ENCODE measurements around the gene THNSL1. TPM values are rescaled to one million over a fixed set of nuclear protein-coding genes. Genes with fewer than 3 reads are reported as not detected.

Gene THNSL1
- total and polyA plus RNA-seq, 9 donors = 3.2 to 9.7 (median 7.3) TPM

GRCh38 chr10:25017661-25018060, 1.2 kb downstream of the THNSL1 start:
- 77 to 89% (median 82%) methylated on average over 6 of the region's 6 CpGs for WGBS, 3 donors
- H3K27me3 ChIP-seq = no peaks in the 10 kb centered on the region
- no peak for TF ChIP-seq POLR2A (IDR thresholded peaks at IDR 0.05)
- H3K4me3 ChIP-seq = no peak overlapping the region
- peak overlapping the region in 1 of 2 donors; percentile 88 for H3K27ac ChIP-seq
- no peaks in the 10 kb centered on the region for H3K36me3 ChIP-seq
- DNase-seq = no peak
- H3K9me3 ChIP-seq = no peaks in the 10 kb centered on the region
- peaks cover 2% of the 10 kb centered on the region for H3K4me1 ChIP-seq (ENCODE audit: insufficient read depth)
- intact Hi-C loops (cut with DNase I) = no loop called here

- intact Hi-C loops (cut with DNase I) = no loop called here
- Histone ChIP-seq H3K4me1 (ENCODE audit: insufficient read depth) (peaks cover 2% of the 10 kb centered on the region), H3K4me3 (no peak overlapping the region), H3K36me3 (no peaks in the 10 kb centered on the region), H3K27me3 (no peaks in the 10 kb centered on the region), H3K27ac (no peak overlapping the region), H3K9me3 (no peaks in the 10 kb centered on the region)
- no peak for DNase-seq
- WGBS, 3 donors = 96 to 98% (median 96%) methylated on average over 3 of the region's 3 CpGs
- no peak for TF ChIP-seq EP300 (IDR thresholded peaks at IDR 0.05)
- TF ChIP-seq CTCF (IDR thresholded peaks at IDR 0.05) = no peak
- TF ChIP-seq POLR2A (IDR thresholded peaks at IDR 0.05) = no peak
Measured at GRCh38 chr10:25018703-25019102, 2.3 kb downstream of the THNSL1 start.

DNA sequence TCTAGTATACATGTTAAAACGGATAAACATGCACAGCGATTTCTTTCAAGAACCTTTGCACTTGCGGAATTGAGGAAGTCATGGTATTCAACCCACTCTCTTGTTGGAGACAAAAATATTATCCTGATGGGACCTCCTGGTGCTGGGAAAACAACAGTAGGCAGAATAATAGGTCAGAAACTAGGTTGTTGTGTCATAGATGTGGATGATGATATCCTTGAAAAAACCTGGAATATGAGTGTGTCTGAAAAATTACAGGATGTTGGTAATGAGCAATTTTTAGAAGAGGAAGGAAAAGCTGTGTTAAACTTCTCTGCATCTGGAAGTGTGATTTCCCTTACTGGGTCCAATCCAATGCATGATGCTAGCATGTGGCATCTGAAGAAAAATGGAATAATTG, 6.9 kb downstream of the THNSL1 start:
- no peaks in the 10 kb centered on the region for H3K36me3 ChIP-seq
- no peaks in the 10 kb centered on the region for H3K27me3 ChIP-seq
- no peak for DNase-seq
- no peaks in the 10 kb centered on the region for H3K9me3 ChIP-seq
- WGBS, 3 donors = 76 to 89% (median 83%) methylated on average over 3 of the region's 3 CpGs
- no peak overlapping the region for H3K4me3 ChIP-seq
- TF ChIP-seq POLR2A (IDR thresholded peaks at IDR 0.05) (no peak), EP300 (IDR thresholded peaks at IDR 0.05) (no peak), CTCF (IDR thresholded peaks at IDR 0.05) (no peak)
- no peaks in the 10 kb centered on the region for H3K4me1 ChIP-seq (ENCODE audit: insufficient read depth)
- H3K27ac ChIP-seq = no peak overlapping the region
- intact Hi-C loops (cut with DNase I) = no loop called here

DNA sequence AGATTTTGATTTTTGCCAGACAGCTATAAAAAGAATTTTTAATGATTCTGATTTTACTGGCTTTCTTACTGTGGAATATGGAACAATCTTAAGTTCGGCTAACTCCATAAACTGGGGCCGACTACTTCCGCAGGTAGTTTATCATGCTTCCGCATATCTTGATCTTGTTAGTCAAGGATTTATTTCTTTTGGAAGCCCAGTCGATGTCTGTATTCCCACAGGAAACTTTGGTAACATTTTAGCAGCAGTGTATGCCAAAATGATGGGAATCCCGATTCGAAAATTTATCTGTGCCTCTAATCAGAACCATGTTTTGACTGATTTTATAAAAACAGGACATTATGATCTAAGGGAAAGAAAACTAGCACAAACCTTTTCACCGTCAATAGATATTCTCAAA, 8.1 kb downstream of the THNSL1 start:
- H3K9me3 ChIP-seq = no peaks in the 10 kb centered on the region
- H3K27me3 ChIP-seq = no peaks in the 10 kb centered on the region
- H3K4me1 ChIP-seq (ENCODE audit: insufficient read depth) = no peaks in the 10 kb centered on the region
- WGBS, 3 donors = 81 to 96% (median 94%) methylated on average over 8 of the region's 8 CpGs
- intact Hi-C loops (cut with DNase I) = no loop called here
- TF ChIP-seq POLR2A (IDR thresholded peaks at IDR 0.05) = no peak
- no peak for TF ChIP-seq CTCF (IDR thresholded peaks at IDR 0.05)
- TF ChIP-seq EP300 (IDR thresholded peaks at IDR 0.05) = no peak
- no peak overlapping the region for H3K4me3 ChIP-seq
- H3K36me3 ChIP-seq = no peaks in the 10 kb centered on the region
- no peak overlapping the region for H3K27ac ChIP-seq
- no peak for DNase-seq

- no peaks in the 10 kb centered on the region for H3K36me3 ChIP-seq
- H3K27ac ChIP-seq = no peak overlapping the region
- 56 to 69% (median 64%) methylated on average over 1 of the region's 1 CpG for WGBS, 3 donors
- H3K27me3 ChIP-seq = no peaks in the 10 kb centered on the region
- no peak for TF ChIP-seq CTCF (IDR thresholded peaks at IDR 0.05)
- TF ChIP-seq EP300 (IDR thresholded peaks at IDR 0.05) = no peak
- no peak for TF ChIP-seq POLR2A (IDR thresholded peaks at IDR 0.05)
- no peak for DNase-seq
- H3K4me1 ChIP-seq (ENCODE audit: insufficient read depth) = no peaks in the 10 kb centered on the region
- no peak overlapping the region for H3K4me3 ChIP-seq
- intact Hi-C loops (cut with DNase I) = no loop called here
- no peaks in the 10 kb centered on the region for H3K9me3 ChIP-seq
Measured at GRCh38 chr10:25026463-25026862, 10.1 kb downstream of the THNSL1 start.
